ENCODE data around the gene KCNA5. TPM values are rescaled to one million over a fixed set of nuclear protein-coding genes. Genes with fewer than 3 reads are reported as not detected.

KCNA5 gene
- total RNA-seq, 6 donors from 2014 or later, result 0.61 to 1.3 (median 0.71) TPM; not detected in 2

GRCh38 chr12:5000204-5000603 lies 43.5 kb upstream of the KCNA5 start:
- no peaks in the 10 kb centered on the region for H3K27me3 ChIP-seq
- ATAC-seq (ENCODE audit: low FRiP score in 2 of 2) (no peak), DNase-seq (peak in 1 of 2 donors; percentile 5)
- no peaks in the 10 kb centered on the region for H3K4me1 ChIP-seq
- H3K9me3 ChIP-seq, result no peaks in the 10 kb centered on the region
- H3K36me3 ChIP-seq, result no peaks in the 10 kb centered on the region
- no peak overlapping the region for H3K4me3 ChIP-seq
- no peak overlapping the region for H3K27ac ChIP-seq
- 36 to 57% methylated on average over 2 to 3 of the region's 3 CpGs for WGBS, 2 donors
- no peak for TF ChIP-seq POLR2A (IDR thresholded peaks at IDR 0.05)
- no peak for TF ChIP-seq POLR2AphosphoS5 (IDR thresholded peaks at IDR 0.05)
- TF ChIP-seq CTCF (IDR thresholded peaks at IDR 0.05), result no peak

- Histone ChIP-seq H3K4me3 (no peak overlapping the region), H3K4me1 (no peaks in the 10 kb centered on the region), H3K27ac (no peak overlapping the region), H3K27me3 (no peaks in the 10 kb centered on the region), H3K36me3 (no peaks in the 10 kb centered on the region), H3K9me3 (no peaks in the 10 kb centered on the region)
- TF ChIP-seq CTCF (IDR thresholded peaks at IDR 0.05) (no peak), POLR2A (IDR thresholded peaks at IDR 0.05) (no peak), POLR2AphosphoS5 (IDR thresholded peaks at IDR 0.05) (no peak), EP300 (IDR thresholded peaks at IDR 0.05) (no peak)
- ATAC-seq (ENCODE audit: low FRiP score in 2 of 2) (no peak), DNase-seq (peak in 1 of 2 donors; percentile 8)
- WGBS, 2 donors, result 56 to 77% methylated on average over 6 to 8 of the region's 8 CpGs
These were observed 42.9 kb upstream of the KCNA5 start for GRCh38 chr12:5000658-5001385.

- H3K4me1 ChIP-seq, result no peaks in the 10 kb centered on the region
- no peaks in the 10 kb centered on the region for H3K27me3 ChIP-seq
- DNase-seq, result peak in 1 of 2 donors; percentile 51
- H3K4me3 ChIP-seq, result no peak overlapping the region
- ATAC-seq (ENCODE audit: low FRiP score in 2 of 2), result peak in 1 of 2 donors; percentile 71
- H3K27ac ChIP-seq, result no peak overlapping the region
- no peaks in the 10 kb centered on the region for H3K9me3 ChIP-seq
- 22 to 51% methylated on average over 4 to 9 of the region's 9 CpGs for WGBS, 2 donors
- H3K36me3 ChIP-seq, result no peaks in the 10 kb centered on the region
- TF ChIP-seq POLR2AphosphoS5 (IDR thresholded peaks at IDR 0.05) (no peak), EP300 (IDR thresholded peaks at IDR 0.05) (no peak), POLR2A (IDR thresholded peaks at IDR 0.05) (no peak), CTCF (IDR thresholded peaks at IDR 0.05) (peak; percentile 40 to 90 (median 80))
These were observed 40.5 kb upstream of the KCNA5 start for GRCh38 chr12:5003025-5003666.

- WGBS, 2 donors, result 40 to 46% methylated on average over 3 of the region's 3 CpGs
- ATAC-seq (ENCODE audit: low FRiP score in 2 of 2), result no peak
These were observed 35.0 kb upstream of the KCNA5 start for GRCh38 chr12:5008661-5009060.

GRCh38 chr12:5010151-5010550 lies 33.5 kb upstream of the KCNA5 start:
- Histone ChIP-seq H3K27me3 (no peaks in the 10 kb centered on the region), H3K36me3 (no peaks in the 10 kb centered on the region), H3K9me3 (no peaks in the 10 kb centered on the region), H3K4me3 (no peak overlapping the region), H3K4me1 (no peaks in the 10 kb centered on the region), H3K27ac (no peak overlapping the region)
- no peak for TF ChIP-seq EP300 (IDR thresholded peaks at IDR 0.05)
- no peak for TF ChIP-seq POLR2AphosphoS5 (IDR thresholded peaks at IDR 0.05)
- TF ChIP-seq CTCF (IDR thresholded peaks at IDR 0.05), result no peak
- no peak for TF ChIP-seq POLR2A (IDR thresholded peaks at IDR 0.05)
- ATAC-seq (ENCODE audit: low FRiP score in 2 of 2) (no peak), DNase-seq (no peak)
- 89 to 93% methylated on average over 6 of the region's 6 CpGs for WGBS, 2 donors

More at GRCh38 chr12:5008661-5009060, 35.0 kb upstream of the KCNA5 start:
- no peak for TF ChIP-seq POLR2AphosphoS5 (IDR thresholded peaks at IDR 0.05)
- H3K27ac ChIP-seq, result no peak overlapping the region
- no peaks in the 10 kb centered on the region for H3K9me3 ChIP-seq
- H3K27me3 ChIP-seq, result no peaks in the 10 kb centered on the region
- no peak overlapping the region for H3K4me3 ChIP-seq
- DNase-seq, result no peak
- H3K4me1 ChIP-seq, result no peaks in the 10 kb centered on the region
- no peaks in the 10 kb centered on the region for H3K36me3 ChIP-seq
